Suprapubic skin (tissue), 4 donors: Measurements from ENCODE around the gene TMEM138.

ENCODE experiments used
- CTCF ChIP-seq, 2 donors: fragments of 200-600 bp in 1 of 2; fragments of 450-650 bp in 1 of 2; sonication (generic) in 1 of 2; IDR thresholded peaks; one replicate each; pipeline ENCODE4 v1.5.1; 2016 to 2019; ENCODE audit warnings: antibody characterized with exemption in 2 of 2, mild to moderate bottlenecking in 1 of 2, moderate library complexity in 1 of 2
- EP300 ChIP-seq: sonication (generic); formaldehyde crosslinking; IDR thresholded peaks from one replicate; pipeline ENCODE4 v1.6.1; 2017; ENCODE audit warnings: antibody characterized with exemption
- POLR2AphosphoS5 ChIP-seq, 3 donors: sonication (generic); formaldehyde crosslinking; IDR thresholded peaks; one replicate each; pipeline ENCODE4 v1.6.1; 2017; ENCODE audit warnings: antibody characterized with exemption in 3 of 3

- TF ChIP-seq CTCF (IDR thresholded peaks at IDR 0.05) (no peak), POLR2AphosphoS5 (IDR thresholded peaks at IDR 0.05) (no peak), EP300 (no peak)
Measured at GRCh38 chr11:61380884-61381283, 18.7 kb downstream of the TMEM138 start.
